Measurements from ENCODE around the gene LSM2.

DNA sequence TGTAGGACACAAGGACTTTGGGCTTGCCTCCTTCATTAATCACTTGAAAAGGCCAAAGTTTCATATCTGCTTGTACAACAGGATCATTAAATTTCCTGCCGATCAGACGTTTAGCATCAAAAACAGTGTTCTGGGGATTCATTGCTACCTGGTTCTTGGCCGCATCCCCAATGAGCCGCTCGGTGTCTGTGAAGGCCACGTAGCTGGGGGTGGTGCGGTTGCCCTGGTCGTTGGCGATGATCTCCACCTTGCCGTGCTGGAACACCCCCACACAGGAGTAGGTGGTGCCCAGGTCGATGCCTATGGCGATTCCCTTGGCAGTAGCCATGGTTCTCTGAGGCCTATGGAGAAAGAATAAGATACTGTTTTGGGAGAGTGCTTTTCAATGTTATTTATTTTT is 4.9 kb upstream of the LSM2 start:
- TF ChIP-seq POLR2A (IDR thresholded peaks at IDR 0.05), result no peak
- TF ChIP-seq CTCF (IDR thresholded peaks at IDR 0.05), result no peak
- TF ChIP-seq EP300 (IDR thresholded peaks at IDR 0.05), result no peak

Measured in upper lobe of left lung (tissue), 4 donors.